ENCODE data around the gene RAC3. TPM values are rescaled to one million over a fixed set of nuclear protein-coding genes. Genes with fewer than 3 reads are reported as not detected.

The RAC3 gene
- total and polyA plus RNA-seq, 2 experiments from 2014 or later: 1.3 to 7.9 TPM

DNA sequence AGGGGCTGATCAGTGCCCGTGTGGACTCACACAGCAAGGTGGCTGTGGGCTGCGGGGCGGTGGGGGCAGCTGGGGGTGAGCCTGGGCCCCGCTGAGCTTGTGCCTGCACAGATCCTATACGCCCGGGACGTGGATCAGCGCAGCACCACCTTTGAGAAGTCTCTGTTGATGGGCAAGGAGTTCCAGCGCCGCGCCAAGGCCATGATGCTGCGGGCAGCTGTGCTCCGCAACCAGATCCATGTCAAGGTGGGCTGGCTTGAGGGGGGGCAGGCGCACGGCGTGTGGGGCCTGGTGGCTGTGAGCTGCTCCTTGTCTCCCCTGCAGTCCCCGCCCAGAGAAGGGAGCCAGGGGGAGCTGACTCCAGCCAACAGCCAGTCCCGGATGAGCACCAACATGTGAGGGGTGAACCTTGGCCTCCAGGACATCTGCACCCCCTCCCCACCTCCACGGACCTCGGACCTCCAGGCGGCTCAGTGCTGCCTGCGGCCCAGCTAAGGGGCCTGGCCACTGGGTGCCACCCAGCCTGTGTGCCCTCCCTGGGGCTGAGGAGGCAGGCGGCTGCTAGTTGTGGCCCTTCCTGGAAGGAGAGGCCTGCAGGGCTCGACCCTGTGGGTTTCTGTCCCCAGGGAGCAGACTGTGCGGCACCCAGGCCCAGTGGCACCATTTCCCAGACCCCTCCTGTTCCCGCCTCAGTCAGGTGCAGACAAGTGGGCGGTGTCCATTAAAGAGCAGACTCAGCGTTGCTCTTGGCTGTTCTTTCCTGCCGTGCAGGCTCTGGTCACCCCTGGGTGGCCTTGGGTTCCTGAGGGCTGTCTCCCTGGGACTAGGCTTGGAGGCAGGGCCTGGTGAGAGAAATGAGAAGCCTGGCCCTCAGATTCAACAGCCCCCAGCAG is 25.5 kb downstream of the RAC3 start:
- Histone ChIP-seq H3K27me3 (replicated peaks; ENCODE audit: insufficient read depth) (no peaks in the 10 kb centered on the region), H3K4me3 (no peak overlapping the region), H4K20me1 (ENCODE audit: insufficient read depth) (no peaks in the 10 kb centered on the region), H3K4me1 (ENCODE audit: insufficient read depth) (peaks cover 6% of the 10 kb centered on the region), H3K9me3 (ENCODE audit: low read depth) (no peaks in the 10 kb centered on the region), H3K9me2 (ENCODE audit: insufficient read depth) (no peaks in the 10 kb centered on the region), H3K36me3 (ENCODE audit: low read depth) (no peaks in the 10 kb centered on the region), H2AFZ (no peak overlapping the region), H3K27ac (no peak overlapping the region), H3K79me2 (ENCODE audit: insufficient read depth) (peaks cover 23% of the 10 kb centered on the region), H3K4me2 (ENCODE audit: unreplicated experiment) (no peak overlapping the region), H3K9ac (no peak overlapping the region), H3F3A (ENCODE audit: insufficient read depth) (no peaks in the 10 kb centered on the region)
- TF ChIP-seq EZH2 (IDR thresholded peaks at IDR 0.05; ENCODE audit: insufficient read depth, poor library complexity, severe bottlenecking) (no peak), EZH2phosphoT487 (IDR thresholded peaks at IDR 0.05; ENCODE audit: insufficient read depth, low read depth) (no peak)
- no peak for DNase-seq
- WGBS, 2 experiments (ENCODE audit: low coverage in 1 of 2, low lambda C conversion rate in 2 of 2, missing lambda C conversion rate in 2 of 2): 83 to 87% methylated on average over 23 to 29 of the region's 29 CpGs
- in situ Hi-C loops (cut with MboI): no loop called here

- H3K4me3 ChIP-seq: no peak overlapping the region
- H3K9me3 ChIP-seq (ENCODE audit: low read depth): no peaks in the 10 kb centered on the region
- DNase-seq: no peak
- TF ChIP-seq EZH2phosphoT487 (IDR thresholded peaks at IDR 0.05; ENCODE audit: insufficient read depth, low read depth) (no peak), EZH2 (IDR thresholded peaks at IDR 0.05; ENCODE audit: insufficient read depth, poor library complexity, severe bottlenecking) (no peak)
- H3K9ac ChIP-seq: no peak overlapping the region
- no peak overlapping the region for H3K27ac ChIP-seq
- no peak overlapping the region for H3K4me2 ChIP-seq (ENCODE audit: unreplicated experiment)
- in situ Hi-C loops (cut with MboI): no loop called here
- H3K79me2 ChIP-seq (ENCODE audit: insufficient read depth): peaks cover 19% of the 10 kb centered on the region
- WGBS, 2 experiments (ENCODE audit: low coverage in 1 of 2, low lambda C conversion rate in 2 of 2, missing lambda C conversion rate in 2 of 2): 73 to 89% methylated on average over 9 to 17 of the region's 17 CpGs
- no peaks in the 10 kb centered on the region for H3K4me1 ChIP-seq (ENCODE audit: insufficient read depth)
- H3K36me3 ChIP-seq (ENCODE audit: low read depth): no peaks in the 10 kb centered on the region
- H4K20me1 ChIP-seq (ENCODE audit: insufficient read depth): no peaks in the 10 kb centered on the region
- H3K27me3 ChIP-seq (replicated peaks; ENCODE audit: insufficient read depth): no peaks in the 10 kb centered on the region
- H3F3A ChIP-seq (ENCODE audit: insufficient read depth): no peaks in the 10 kb centered on the region
- no peak overlapping the region for H2AFZ ChIP-seq
- H3K9me2 ChIP-seq (ENCODE audit: insufficient read depth): no peaks in the 10 kb centered on the region
Measured at GRCh38 chr17:82058230-82058854, 26.9 kb downstream of the RAC3 start.

DNA sequence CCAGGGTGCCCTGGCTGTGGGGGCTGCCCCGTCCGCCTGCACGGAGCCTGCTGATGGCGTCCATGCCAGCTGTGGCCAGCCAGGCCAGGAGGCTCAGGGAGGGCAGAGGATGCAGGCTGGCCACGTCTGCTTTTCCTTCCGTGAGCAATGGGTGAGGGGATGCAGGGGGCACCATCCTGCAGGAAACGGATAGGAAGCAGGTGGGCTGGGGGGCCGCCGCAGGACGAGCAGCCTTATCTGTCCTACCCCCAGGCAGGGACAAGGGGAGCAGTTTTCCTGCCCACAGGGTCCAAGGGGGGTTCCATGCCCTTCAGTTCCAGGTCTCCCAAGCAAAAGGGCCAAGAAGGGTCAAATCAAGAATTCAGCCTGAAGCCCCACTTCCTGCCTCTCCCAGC is 27.4 kb downstream of the RAC3 start:
- H3K4me2 ChIP-seq (ENCODE audit: unreplicated experiment): no peak overlapping the region
- H3K9ac ChIP-seq: no peak overlapping the region
- H3K27me3 ChIP-seq (replicated peaks; ENCODE audit: insufficient read depth): no peaks in the 10 kb centered on the region
- no peaks in the 10 kb centered on the region for H3K4me1 ChIP-seq (ENCODE audit: insufficient read depth)
- peaks cover 18% of the 10 kb centered on the region for H3K79me2 ChIP-seq (ENCODE audit: insufficient read depth)
- no peak for TF ChIP-seq EZH2 (IDR thresholded peaks at IDR 0.05; ENCODE audit: insufficient read depth, poor library complexity, severe bottlenecking)
- no peaks in the 10 kb centered on the region for H3K9me2 ChIP-seq (ENCODE audit: insufficient read depth)
- no peak for DNase-seq
- H3K9me3 ChIP-seq (ENCODE audit: low read depth): no peaks in the 10 kb centered on the region
- H3K36me3 ChIP-seq (ENCODE audit: low read depth): no peaks in the 10 kb centered on the region
- no peak overlapping the region for H3K27ac ChIP-seq
- WGBS, 2 experiments (ENCODE audit: low coverage in 1 of 2, low lambda C conversion rate in 2 of 2, missing lambda C conversion rate in 2 of 2): 76 to 77% methylated on average over 10 of the region's 10 CpGs
- H4K20me1 ChIP-seq (ENCODE audit: insufficient read depth): no peaks in the 10 kb centered on the region
- H3K4me3 ChIP-seq: no peak overlapping the region
- no peak overlapping the region for H2AFZ ChIP-seq
- in situ Hi-C loops (cut with MboI): no loop called here
- H3F3A ChIP-seq (ENCODE audit: insufficient read depth): no peaks in the 10 kb centered on the region

- Histone ChIP-seq H3K27me3 (replicated peaks; ENCODE audit: insufficient read depth) (no peaks in the 10 kb centered on the region), H3K9me2 (ENCODE audit: insufficient read depth) (no peaks in the 10 kb centered on the region), H3K27ac (no peak overlapping the region), H3K4me2 (ENCODE audit: unreplicated experiment) (no peak overlapping the region), H4K20me1 (ENCODE audit: insufficient read depth) (no peaks in the 10 kb centered on the region), H3K79me2 (ENCODE audit: insufficient read depth) (peaks cover 19% of the 10 kb centered on the region), H3F3A (ENCODE audit: insufficient read depth) (no peaks in the 10 kb centered on the region), H3K36me3 (ENCODE audit: low read depth) (no peaks in the 10 kb centered on the region), H3K4me3 (no peak overlapping the region), H3K9ac (no peak overlapping the region), H3K9me3 (ENCODE audit: low read depth) (no peaks in the 10 kb centered on the region), H3K4me1 (ENCODE audit: insufficient read depth) (peaks cover 3% of the 10 kb centered on the region; the same call in 1 of the 2 replicates), H2AFZ (no peak overlapping the region)
- TF ChIP-seq EZH2phosphoT487 (IDR thresholded peaks at IDR 0.05; ENCODE audit: insufficient read depth, low read depth): no peak
- 65 to 72% methylated on average over 18 to 19 of the region's 19 CpGs for WGBS, 2 experiments (ENCODE audit: low coverage in 1 of 2, low lambda C conversion rate in 2 of 2, missing lambda C conversion rate in 2 of 2)
- in situ Hi-C loops (cut with MboI): no loop called here
- no peak for DNase-seq
Measured at GRCh38 chr17:82059272-82060000, 28.0 kb downstream of the RAC3 start.

Measured in GM23248 (cell line).